GM18909 (cell line): ENCODE results near the gene FAM13C.

Experiments
- ATAC-seq: cut with Tn5 transposase; IDR thresholded peaks from one replicate; pipeline ENCODE4 v1.9.1; 2021; ENCODE audit warnings: mild to moderate bottlenecking; ENCODE audit not compliant: unreplicated experiment, poor library complexity

FAM13C gene

DNA sequence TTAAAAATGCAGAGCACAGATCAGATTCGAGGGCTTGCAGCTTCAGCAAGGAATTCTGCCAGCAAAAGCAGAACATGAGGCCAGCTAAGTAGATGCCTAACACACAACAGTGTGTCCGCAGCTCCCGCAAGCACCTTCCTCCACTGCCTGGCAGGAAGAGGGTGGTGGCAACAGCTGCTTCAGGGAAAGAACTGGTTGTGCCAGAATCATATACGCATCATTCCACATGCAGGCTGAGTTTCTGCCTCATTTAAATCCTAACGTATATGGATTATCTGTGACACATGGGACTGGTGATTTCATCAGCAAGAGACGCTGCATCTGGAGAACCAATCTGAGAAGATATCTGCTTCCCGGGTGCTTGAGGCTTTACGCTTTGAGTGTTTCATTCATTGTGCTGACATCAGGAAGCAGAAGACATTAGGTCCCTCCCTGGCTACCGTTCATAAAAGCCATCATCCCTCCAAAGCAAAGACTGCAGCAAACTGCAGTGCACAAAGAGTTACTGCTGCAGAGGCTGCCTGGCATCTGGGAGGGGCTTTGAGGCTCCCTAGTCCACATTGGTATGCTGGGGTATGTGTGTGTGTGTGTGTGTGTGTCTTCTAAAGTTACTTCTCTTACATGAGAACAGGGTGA, 78.8 kb downstream of the FAM13C start:
- no peak for ATAC-seq

DNA sequence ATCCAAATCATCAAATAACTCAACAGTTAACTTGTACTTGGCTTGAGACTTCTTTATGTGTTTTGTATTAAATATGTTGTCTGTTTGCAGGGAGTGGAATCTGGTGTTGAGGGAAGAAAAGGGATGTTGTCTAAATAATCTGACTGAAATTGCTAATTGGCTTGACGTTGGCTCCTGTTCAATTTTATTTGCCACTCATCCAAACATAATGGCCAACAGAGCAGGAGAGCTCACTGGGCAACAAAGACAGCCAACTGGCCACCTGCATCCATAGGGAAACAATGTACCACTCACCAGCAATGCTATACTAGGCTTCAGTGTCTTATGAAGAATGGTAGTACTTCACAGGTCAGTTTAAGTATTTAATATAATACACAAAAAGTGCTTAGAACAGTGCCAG, 80.5 kb downstream of the FAM13C start:
- ATAC-seq, result no peak

DNA sequence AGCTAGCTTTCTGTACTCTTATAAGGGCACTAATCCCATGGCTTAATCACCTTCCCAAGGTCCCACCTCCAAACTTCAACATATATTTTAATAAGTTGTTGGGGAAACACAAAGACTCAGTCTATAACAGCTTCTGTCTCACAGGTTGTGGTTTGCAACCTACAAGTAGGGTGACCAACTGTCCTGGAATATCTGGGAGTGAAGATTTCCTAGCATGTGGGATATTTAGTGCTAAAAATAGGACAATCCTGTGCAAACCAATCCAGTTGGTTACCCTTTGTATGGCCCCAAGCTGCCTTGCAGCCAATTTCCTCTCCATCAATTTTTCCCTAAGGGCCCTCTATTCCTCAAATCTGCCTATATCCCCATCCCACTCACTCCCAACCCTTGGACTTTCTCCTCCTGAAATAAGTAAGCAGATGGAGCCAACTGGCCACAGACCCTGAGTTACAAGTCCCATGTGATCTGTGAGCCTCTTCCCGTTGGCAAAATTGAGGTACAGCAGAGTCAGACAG, 82.3 kb downstream of the FAM13C start:
- no peak for ATAC-seq

DNA sequence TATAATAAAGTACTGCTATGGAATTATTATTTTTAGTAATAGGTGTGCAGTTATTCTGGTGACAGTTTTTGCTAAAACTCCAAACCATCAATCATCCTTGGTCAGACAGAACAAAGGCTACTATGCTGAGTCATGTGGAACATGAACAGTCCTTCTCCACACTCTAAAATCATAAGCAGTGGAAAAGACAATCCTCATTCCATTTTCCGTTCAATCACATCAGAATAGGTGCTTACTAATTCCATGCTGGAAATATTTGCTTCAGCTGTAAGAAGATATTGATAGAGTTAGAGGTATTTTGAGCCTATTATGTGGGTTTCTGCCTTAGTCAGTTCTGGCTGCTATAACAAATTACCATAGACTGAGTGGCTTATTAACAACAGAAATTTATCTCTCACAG, 82.9 kb downstream of the FAM13C start:
- no peak for ATAC-seq

DNA sequence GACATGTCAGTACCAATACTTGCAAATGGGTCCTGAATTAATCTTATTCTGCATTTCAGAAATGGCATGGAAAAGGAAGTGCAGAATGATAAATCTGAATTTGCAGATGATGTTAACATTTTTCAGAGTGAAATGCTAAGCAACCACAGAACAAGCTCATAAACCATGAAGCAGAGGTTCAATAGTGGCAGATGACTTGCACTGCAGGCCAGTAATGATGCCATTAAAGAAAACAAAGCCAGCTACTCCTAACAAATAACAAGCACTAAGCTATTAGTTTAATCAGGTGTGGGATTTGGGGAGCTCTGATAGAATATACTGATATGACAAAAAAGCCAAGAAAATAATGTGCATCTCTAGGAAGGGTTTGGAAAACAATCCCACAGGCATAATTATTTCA, 85.4 kb downstream of the FAM13C start:
- ATAC-seq, result no peak

DNA sequence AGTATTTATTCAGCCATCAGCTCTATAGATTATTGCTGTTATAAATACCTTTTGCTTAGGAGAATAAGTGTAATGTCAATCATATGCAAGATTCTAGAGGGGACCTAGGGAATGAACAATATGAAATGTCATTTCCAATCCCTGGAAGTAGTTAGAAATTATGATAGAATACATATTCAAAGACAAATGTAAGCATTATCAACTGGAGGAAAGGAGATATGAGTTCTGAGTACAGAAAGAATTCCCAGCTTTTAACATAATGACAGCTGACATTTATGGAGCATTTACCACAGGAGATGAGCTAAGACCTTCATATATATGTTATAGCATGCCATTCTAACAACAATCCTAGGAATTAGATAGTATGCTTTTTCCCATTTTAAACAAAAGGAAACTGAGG, 86.2 kb downstream of the FAM13C start:
- ATAC-seq, result no peak

DNA sequence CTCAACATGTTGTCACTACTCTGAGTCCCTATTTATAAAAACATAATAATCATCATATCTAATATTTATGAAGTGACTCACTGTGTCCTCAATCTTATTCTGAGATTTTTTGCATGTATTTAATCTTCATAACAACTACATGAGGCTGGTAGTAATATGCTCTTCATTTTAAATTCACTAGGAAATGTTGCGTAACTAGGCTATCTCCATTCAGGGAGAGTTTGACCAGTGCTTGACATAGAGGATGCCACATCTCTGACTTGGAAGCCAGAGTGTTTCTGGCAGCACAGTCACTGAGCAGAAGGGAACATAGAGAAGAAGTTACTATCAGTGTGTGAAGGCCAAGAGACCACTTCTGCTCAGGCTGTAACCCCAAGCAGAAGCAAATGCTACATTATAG, 88.9 kb downstream of the FAM13C start:
- no peak for ATAC-seq

DNA sequence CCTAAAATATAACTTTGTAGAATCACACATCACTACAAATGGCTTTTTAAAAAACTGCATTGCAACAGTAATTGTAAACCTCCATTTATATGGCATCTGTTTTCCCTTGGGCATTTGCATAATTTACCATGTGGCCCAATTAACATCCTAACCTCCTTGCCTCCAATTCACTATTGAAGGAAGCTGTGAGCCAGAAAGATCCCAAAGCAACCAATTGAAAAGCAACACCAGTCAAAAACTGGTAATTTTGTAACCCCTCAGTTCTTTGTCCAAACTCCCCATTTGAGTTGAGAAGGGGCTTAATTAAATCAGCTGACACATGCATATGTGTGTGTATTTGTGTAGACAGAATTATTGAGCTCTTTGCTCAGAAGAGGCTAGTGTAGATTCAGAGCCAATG, 90.3 kb downstream of the FAM13C start:
- no peak for ATAC-seq

DNA sequence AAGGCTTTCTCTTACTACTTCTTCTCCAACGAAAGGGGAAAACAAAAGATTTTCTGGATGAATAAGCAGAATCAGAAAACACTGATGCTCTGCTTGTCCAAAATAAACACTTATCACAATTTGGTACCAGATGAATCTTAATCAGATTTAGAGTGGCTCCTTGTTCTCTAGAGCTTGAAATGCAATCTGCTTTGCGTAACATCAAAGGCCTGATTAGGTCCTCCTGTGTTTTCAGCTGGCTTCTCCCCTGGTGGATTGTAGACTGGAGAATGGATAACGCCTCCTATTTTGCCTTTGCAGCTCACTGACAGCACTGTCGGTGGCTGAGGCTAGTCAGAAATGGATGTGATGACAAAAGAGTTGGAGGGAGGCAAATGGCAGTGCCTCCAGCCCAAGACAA, 91.2 kb downstream of the FAM13C start:
- ATAC-seq, result no peak

DNA sequence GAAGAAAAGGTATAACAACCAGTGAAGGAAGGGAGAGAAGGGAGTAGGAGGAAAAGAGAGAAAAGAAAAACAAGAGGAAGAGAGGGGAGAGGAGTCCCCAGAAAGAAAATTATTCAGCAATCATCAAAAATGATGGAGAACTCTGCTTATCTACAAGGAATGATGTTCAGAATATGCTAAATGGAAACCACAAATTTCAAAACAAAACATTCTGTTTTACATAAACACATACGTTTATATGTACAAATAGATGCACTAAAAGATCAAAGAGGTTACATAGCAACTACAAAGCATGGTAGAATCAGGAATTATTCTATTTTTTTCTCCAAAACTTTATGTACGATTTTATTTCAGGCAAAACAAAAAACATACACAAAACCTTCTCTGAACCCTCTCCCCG, 91.9 kb downstream of the FAM13C start:
- no peak for ATAC-seq

DNA sequence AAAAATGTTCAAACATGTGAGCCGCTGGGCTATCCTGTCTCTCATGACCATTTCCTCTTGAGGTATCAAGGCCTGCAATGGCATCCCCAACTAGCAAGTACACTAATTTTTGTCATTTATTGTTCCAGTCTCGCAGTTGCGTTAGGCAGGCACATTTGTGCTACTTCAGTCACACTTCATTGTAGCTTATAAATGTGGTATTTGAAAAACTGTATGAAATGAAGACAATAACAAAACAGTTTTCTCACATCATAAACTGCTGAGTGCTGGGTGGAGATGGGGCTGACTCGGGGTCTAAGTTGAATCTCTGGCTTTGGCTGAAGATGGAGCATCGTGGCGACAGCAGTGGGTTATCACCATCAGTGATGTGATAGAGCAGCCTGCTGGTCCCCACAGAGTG, 92.7 kb downstream of the FAM13C start:
- no peak for ATAC-seq

DNA sequence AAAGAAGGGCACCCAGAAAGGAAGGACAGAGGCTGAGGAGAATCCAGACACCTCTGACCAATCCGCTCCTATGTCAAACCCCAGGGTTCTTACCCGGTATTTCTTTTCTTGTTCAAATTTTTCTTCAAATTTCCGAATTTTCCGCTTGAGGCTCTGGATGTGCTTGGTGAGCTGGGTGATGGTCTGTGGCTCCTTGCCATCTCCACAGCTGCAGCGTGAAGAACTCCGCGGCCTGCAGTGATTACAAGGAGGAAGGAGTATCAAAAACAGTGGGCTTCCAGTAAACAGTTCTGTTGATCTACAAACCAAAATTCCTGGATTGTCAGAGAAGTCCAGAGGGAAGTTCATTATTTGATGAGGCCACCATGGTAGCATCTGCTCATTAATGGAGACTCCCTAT, 93.9 kb downstream of the FAM13C start:
- no peak for ATAC-seq

DNA sequence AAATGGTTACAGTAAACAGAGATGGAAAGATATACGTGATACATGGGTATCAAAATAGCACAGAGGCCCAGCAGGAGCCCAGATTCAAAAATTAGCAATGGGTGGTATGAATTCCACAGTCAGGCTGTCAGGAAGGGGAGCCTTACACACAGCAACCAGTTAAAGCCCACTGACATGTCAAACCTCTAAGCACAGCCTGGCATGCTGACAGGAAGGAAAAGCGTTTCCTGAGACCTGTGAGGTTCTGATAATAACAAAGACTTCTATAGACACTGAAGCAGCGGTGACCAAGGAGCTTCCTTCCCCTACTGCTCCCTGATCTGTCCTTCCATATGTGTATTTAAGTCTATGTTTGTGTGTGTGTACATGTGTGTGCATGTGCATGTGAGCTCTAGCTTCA, 96.0 kb downstream of the FAM13C start:
- ATAC-seq, result no peak

DNA sequence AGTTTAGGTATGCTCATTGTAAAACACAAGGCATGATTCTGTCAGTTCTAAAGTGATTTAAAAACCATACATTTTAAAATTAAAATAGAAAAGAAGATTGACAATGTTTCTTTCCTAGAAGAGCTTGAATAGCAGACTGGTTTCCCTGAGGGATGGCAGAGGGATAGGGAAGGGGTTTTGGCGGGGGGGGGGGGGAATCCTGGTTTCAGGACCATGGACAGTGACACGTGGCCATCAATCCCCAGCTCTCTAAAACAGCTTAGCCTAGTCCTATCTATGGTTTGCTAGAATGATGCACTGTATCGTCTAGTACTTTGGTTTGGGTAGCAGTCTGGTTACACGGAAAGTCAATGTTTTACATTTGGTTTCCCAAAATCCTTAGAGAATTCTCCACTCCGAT, 97.2 kb downstream of the FAM13C start:
- no peak for ATAC-seq

DNA sequence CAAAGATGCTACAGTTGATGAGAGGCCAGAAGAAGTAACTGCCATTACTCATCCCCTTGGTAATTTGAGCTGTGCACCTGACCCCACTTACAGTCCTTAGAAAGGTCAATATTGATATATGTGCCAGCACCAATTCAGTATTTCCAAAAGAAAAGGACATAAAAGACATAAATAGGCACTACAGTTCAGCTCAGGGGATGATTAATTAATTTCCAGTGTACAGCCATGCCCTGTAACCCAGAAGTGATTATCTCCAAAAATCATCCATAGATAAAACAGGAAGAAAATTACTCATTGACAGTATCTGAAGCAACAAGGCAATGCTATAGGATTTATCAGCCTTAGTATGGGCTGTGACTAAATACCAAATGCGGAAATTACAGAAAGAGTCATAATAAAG, 103.5 kb downstream of the FAM13C start:
- ATAC-seq, result no peak

DNA sequence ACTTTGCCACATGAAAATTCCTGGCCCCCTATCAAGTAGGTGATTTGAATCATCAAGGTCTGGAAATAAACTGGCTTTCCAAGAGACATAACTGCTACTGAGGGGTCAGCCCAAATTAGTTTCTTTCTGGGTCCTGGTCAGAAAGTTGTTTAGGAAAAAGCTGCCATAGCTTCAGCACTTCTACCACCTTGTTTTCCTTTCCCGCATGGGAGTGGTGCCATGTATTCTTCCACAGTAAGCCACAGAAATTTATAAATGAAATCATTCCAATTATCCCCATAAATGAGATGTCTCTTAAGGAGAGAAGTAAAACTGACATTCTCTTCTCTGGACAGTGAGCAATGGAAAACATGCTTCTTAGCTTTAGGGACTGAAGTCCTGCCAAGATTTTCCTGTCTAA, 105.1 kb downstream of the FAM13C start:
- no peak for ATAC-seq

DNA sequence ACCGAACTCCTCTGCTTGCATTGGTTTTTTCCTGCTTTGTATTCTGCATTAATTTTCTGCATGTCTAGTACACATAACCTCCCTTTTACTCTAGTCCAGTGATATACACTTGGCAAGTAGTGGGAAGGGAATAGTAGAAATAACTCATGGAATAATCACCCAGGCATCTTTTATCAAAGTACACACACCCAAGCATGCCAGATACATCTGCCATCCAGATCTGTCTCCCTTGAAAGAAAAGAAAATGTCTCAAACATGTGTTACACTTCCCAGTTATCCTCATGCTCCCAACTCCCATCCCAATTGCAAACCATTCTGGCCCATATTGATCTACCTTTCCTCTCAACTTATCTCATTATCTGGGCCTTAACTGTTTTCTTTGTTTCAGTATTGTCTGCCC, 106.9 kb downstream of the FAM13C start:
- no peak for ATAC-seq

DNA sequence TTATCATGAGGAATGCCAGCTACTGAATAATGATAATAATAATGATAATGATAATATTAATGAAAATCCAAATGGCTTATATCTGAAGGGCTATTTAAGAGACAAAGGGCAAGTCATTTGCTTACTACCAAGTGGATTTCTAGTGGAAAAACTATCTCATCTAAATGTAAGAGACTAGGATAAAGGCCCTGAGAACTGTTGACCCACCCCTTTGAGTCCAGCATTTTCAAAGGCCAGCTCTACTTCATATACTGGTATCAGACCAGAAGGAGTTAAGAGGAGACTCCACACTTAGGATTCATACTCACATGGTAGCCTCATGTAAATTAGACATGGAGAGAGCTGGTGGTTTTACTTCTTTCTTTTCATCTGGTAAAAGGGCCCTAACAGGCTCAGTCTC, 109.9 kb downstream of the FAM13C start:
- ATAC-seq, result no peak

DNA sequence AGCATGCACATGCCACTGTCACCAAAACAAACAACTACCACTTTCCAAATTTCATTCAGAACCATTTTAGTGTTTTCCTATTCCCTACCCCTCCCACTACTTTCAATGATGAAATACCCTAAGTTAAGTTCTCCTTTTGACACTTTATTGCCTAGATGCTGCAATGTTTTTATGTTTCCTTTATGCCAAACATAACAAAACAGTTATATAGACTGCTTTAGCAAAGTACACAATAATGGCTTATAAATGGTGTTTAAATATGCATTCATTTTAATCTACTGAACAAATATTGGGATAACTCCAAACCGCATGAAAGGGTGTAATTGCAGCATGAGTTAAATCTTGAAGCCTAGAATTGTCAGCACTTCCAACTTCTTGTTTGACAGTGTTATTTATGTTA, 116.7 kb downstream of the FAM13C start:
- no peak for ATAC-seq

DNA sequence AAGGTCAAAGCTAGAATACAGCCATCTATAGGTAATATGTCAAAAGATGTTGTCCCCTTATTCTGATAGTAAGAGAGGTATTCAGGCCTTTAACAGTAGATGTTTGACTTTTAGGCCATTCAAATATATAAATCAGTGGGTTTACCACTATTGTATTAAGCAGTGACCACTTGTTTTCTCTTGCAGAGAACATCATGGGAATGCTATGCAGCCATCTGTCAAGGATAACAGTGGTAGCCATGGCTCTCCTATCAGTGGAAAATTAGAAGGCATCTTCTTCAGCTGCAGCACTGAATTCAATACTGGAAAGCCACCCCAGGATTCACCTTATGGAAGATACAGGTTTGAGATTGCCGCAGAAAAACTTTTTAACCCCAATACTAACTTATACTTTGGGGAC, 117.5 kb downstream of the FAM13C start:
- no peak for ATAC-seq

DNA sequence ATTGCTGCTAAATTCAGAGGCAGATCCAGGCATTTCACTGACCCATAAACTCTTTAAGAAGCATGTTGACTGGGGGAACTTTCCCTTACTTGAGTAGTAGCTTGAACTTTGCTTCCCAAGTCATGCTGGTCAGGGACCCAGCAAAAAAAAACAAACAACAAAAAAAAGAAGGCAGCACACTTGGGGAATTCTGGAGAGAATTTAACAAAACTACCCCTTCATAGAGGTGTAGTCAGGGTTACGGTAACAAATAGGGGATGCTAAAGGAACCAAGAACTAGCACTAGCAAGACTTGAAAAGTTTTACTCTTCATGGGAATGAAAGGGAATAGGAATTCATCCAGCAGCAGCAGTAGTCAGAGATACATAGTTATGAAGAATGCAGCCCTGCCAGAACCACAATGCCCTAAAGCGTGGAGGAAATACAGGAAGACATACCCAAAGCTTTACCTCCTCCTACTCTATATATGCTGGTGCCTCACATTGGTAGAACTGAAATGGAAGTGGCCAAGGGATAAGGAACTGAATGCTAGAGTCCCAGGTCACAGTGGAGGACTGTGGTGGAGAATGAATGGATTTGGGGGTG, 118.6 kb downstream of the FAM13C start:
- no peak for ATAC-seq

DNA sequence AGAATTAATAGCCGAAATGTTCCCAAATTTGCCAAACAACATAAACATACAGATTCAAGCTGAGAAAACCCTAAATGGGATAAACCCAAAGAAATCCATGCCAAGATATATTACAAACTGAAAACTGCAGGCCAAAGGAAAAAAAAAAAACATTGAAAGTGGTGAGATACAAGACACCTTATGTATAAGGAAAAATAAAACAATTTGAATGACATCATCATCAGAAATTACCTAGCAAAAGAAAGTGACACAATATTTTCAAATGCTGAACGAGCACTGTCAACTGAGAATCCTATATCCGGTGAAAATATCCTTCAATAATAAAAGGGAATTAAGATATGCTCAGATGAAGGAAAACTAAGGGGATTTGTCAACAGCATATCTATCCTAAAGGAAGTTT, 119.4 kb downstream of the FAM13C start:
- ATAC-seq, result no peak
